H1 (cell line): ENCODE results near the gene BRD9. TPM values are rescaled to one million over a fixed set of nuclear protein-coding genes. Genes with fewer than 3 reads are reported as not detected.

ENCODE experiments used
- CTCF ChIA-PET: fragments of 300-600 bp; sonication (Branson Sonifier 250); formaldehyde crosslinking; loops from one replicate; lab custom pipeline; 2021; ENCODE audit not compliant: partially characterized antibody; lab: Charles Lee
- POLR2A ChIA-PET: fragments of 300-600 bp; sonication (Branson Sonifier 250); formaldehyde crosslinking; loops from one replicate; lab custom pipeline; 2021; ENCODE audit warnings: inconsistent platforms; ENCODE audit not compliant: partially characterized antibody; lab: Charles Lee
- DNase-seq, 2 experiments: peaks; one replicate each; pipeline versions ENCODE4 v3.0.0 to v3.0.0-alpha.2; 2010 to 2022; ENCODE audit warnings: low spot score in 2 of 2, low read depth in 1 of 2, mixed read lengths in 1 of 2
- FAIRE-seq: peaks from 2 replicates; lab custom pipeline; 2011; peaks lifted over from hg19 to GRCh38; lab: Jason Lieb, UNC
- H2AFZ ChIP-seq: 2 replicates; pipeline ENCODE4 v1.8.1; 2012; ENCODE audit warnings: low read length, inconsistent platforms
- H2AK5ac ChIP-seq: 2 replicates; pipeline ENCODE4 v1.6.1; 2013; ENCODE audit warnings: low read depth, low read length
- H2BK120ac ChIP-seq: replicated peaks from 2 replicates; pipeline ENCODE3; 2013; ENCODE audit warnings: low read depth, low read length, inconsistent platforms
- H2BK12ac ChIP-seq: 2 replicates; pipeline ENCODE4 v1.6.1; 2013; ENCODE audit warnings: low read depth, low read length
- H2BK15ac ChIP-seq: 2 replicates; pipeline ENCODE4 v1.6.1; 2013; ENCODE audit warnings: low read length
- H2BK20ac ChIP-seq: 2 replicates; pipeline ENCODE4 v1.6.1; 2013; ENCODE audit warnings: low read length
- H2BK5ac ChIP-seq: 2 replicates; pipeline ENCODE4 v1.6.1; 2013; ENCODE audit warnings: low read depth, low read length
- H3K14ac ChIP-seq: 2 replicates; pipeline ENCODE4 v1.6.1; 2013; ENCODE audit warnings: inconsistent platforms; ENCODE audit not compliant: insufficient read length
- H3K18ac ChIP-seq: 2 replicates; pipeline ENCODE4 v1.6.1; 2013; ENCODE audit warnings: low read length; ENCODE audit errors: extremely low read depth
- H3K23ac ChIP-seq: 2 replicates; pipeline ENCODE4 v1.6.1; 2013; ENCODE audit warnings: inconsistent platforms; ENCODE audit not compliant: insufficient read length
- H3K23me2 ChIP-seq: 2 replicates; pipeline ENCODE4 v1.6.1; 2013; ENCODE audit warnings: low read depth, low read length
- H3K27ac ChIP-seq: 2 replicates; pipeline ENCODE4 v1.6.1; 2011; ENCODE audit warnings: low read depth, low read length, inconsistent platforms
- H3K27me3 ChIP-seq, 4 experiments: replicated peaks in 1 of 4; 1 replicate in 1 of 4; 2 replicates in 3 of 4; pipeline versions ENCODE4 v1.6.1 to v1.8.1; 2011 to 2013; ENCODE audit warnings: low read length in 3 of 4, mild to moderate bottlenecking in 3 of 4, inconsistent platforms in 2 of 4, mixed read lengths in 2 of 4, moderate library complexity in 1 of 4; ENCODE audit not compliant: control insufficient read depth in 3 of 4, insufficient read depth in 3 of 4; ENCODE audit errors: extremely low read depth in 1 of 4
- H3K36me3 ChIP-seq, 4 experiments: 2 replicates each; pipeline versions ENCODE4 v1.6.1 to v1.8.1; 2011 to 2013; ENCODE audit warnings: mild to moderate bottlenecking in 4 of 4, low read length in 3 of 4, moderate library complexity in 2 of 4, control low read depth in 1 of 4, inconsistent platforms in 1 of 4; ENCODE audit not compliant: insufficient read depth in 4 of 4, control insufficient read depth in 2 of 4
- H3K4ac ChIP-seq: replicated peaks from 2 replicates; pipeline ENCODE3; 2013; ENCODE audit warnings: low read length, low read depth, mixed read lengths, inconsistent platforms; ENCODE audit not compliant: insufficient read length
- H3K4me1 ChIP-seq, 4 experiments: replicated peaks in 1 of 4; 1 replicate in 1 of 4; 2 replicates in 3 of 4; pipeline versions ENCODE4 v1.6.1 to v1.8.1; 2011 to 2013; ENCODE audit warnings: low read length in 3 of 4, inconsistent platforms in 2 of 4, mixed read lengths in 1 of 4; ENCODE audit not compliant: insufficient read depth in 4 of 4, control insufficient read depth in 3 of 4
- H3K4me2 ChIP-seq, 2 experiments: 2 replicates each; pipeline versions ENCODE4 v1.6.1 to v1.8.1; 2011 to 2013; ENCODE audit warnings: low read depth in 2 of 2, low read length in 2 of 2, control low read depth in 1 of 2, inconsistent platforms in 1 of 2, mild to moderate bottlenecking in 1 of 2; ENCODE audit not compliant: insufficient read depth in 1 of 2
- H3K4me3 ChIP-seq, 4 experiments: fragments of 200-600, 300-600 bp in 1 of 4; sonication (generic), shearing (Covaris generic), sonication (Bioruptor Twin) in 1 of 4; 2 replicates each; pipeline versions ENCODE4 v1.5.1 to v1.8.1; 2011 to 2016; ENCODE audit warnings: low read length in 4 of 4, low read depth in 3 of 4, control low read depth in 2 of 4, inconsistent platforms in 2 of 4, mild to moderate bottlenecking in 2 of 4, mixed read lengths in 1 of 4, moderate library complexity in 1 of 4; ENCODE audit not compliant: insufficient read depth in 2 of 4; ENCODE audit errors: extremely low read depth in 1 of 4
- H3K56ac ChIP-seq: replicated peaks from 2 replicates; pipeline ENCODE3; 2013; ENCODE audit warnings: low read depth, mild to moderate bottlenecking, mixed read lengths, low read length, inconsistent platforms; ENCODE audit not compliant: insufficient read length
- H3K79me1 ChIP-seq: 2 replicates; pipeline ENCODE4 v1.6.1; 2013; ENCODE audit warnings: low read depth, low read length, control low read depth
- H3K79me2 ChIP-seq, 2 experiments: 2 replicates each; pipeline versions ENCODE4 v1.6.1 to v1.8.1; 2012 to 2013; ENCODE audit warnings: low read length in 2 of 2, mild to moderate bottlenecking in 2 of 2, inconsistent platforms in 1 of 2; ENCODE audit not compliant: insufficient read depth in 2 of 2, control insufficient read depth in 1 of 2
- H3K9ac ChIP-seq, 4 experiments: replicated peaks in 1 of 4; 1 replicate in 1 of 4; 2 replicates in 3 of 4; pipeline versions ENCODE4 v1.6.1 to v1.8.1; 2011 to 2013; ENCODE audit warnings: low read depth in 3 of 4, low read length in 3 of 4, control low read depth in 2 of 4, mild to moderate bottlenecking in 2 of 4, moderate library complexity in 2 of 4, inconsistent platforms in 1 of 4; ENCODE audit errors: extremely low read depth in 1 of 4
- H3K9me3 ChIP-seq, 2 experiments: 2 replicates each; pipeline versions ENCODE4 v1.6.1 to v1.8.1; 2012 to 2013; ENCODE audit warnings: mild to moderate bottlenecking in 2 of 2, moderate library complexity in 2 of 2, control low read depth in 1 of 2, inconsistent platforms in 1 of 2, low read depth in 1 of 2, low read length in 1 of 2, mixed read lengths in 1 of 2; ENCODE audit not compliant: insufficient read depth in 2 of 2
- H4K20me1 ChIP-seq, 2 experiments: replicated peaks in 1 of 2; 2 replicates each; pipeline versions ENCODE3 to v1.8.1; 2011 to 2013; ENCODE audit warnings: inconsistent platforms in 2 of 2, low read length in 2 of 2, mild to moderate bottlenecking in 1 of 2; ENCODE audit not compliant: insufficient read depth in 2 of 2, control insufficient read depth in 1 of 2
- H4K5ac ChIP-seq: 2 replicates; pipeline ENCODE4 v1.6.1; 2013; ENCODE audit warnings: low read length, low read depth, mixed read lengths, inconsistent platforms; ENCODE audit not compliant: insufficient read length
- H4K8ac ChIP-seq: 2 replicates; pipeline ENCODE4 v1.8.0; 2013; ENCODE audit warnings: mild to moderate bottlenecking, moderate library complexity, low read length, inconsistent platforms; ENCODE audit not compliant: insufficient read depth; ENCODE audit errors: extremely low read depth
- H4K91ac ChIP-seq: replicated peaks from 2 replicates; pipeline ENCODE3; 2013; ENCODE audit warnings: low read length, mixed read lengths, inconsistent platforms; ENCODE audit not compliant: insufficient read length
- ASH2L ChIP-seq: fragments of 200-600, 300-600 bp; sonication (generic); IDR thresholded peaks from one replicate; pipeline ENCODE4 v1.7.1; 2017; ENCODE audit warnings: low read length
- GABPA ChIP-seq: IDR thresholded peaks from 2 replicates; pipeline ENCODE4 v1.6.1; 2011; ENCODE audit warnings: mild to moderate bottlenecking, low read length, moderate library complexity, borderline replicate concordance; ENCODE audit not compliant: insufficient read depth
- JUN ChIP-seq: IDR thresholded peaks from 2 replicates; pipeline ENCODE4 v1.6.1; 2011; ENCODE audit warnings: low read depth, mild to moderate bottlenecking, improper control_type of control experiment, low read length
- MAFK ChIP-seq: IDR thresholded peaks from 2 replicates; pipeline ENCODE4 v1.6.1; 2012; ENCODE audit warnings: low read depth, mild to moderate bottlenecking, improper control_type of control experiment, low read length
- NANOG ChIP-seq: IDR thresholded peaks from 2 replicates; pipeline ENCODE4 v1.6.1; 2011; ENCODE audit warnings: low read length, low read depth, mild to moderate bottlenecking, inconsistent platforms; ENCODE audit not compliant: insufficient read depth, poor library complexity, severe bottlenecking
- POLR2AphosphoS5 ChIP-seq: IDR thresholded peaks from 2 replicates; pipeline ENCODE4 v1.6.1; 2011; ENCODE audit warnings: low read depth, low read length
- RAD21 ChIP-seq, 2 experiments: IDR thresholded peaks in 1 of 2; conservative IDR thresholded peaks in 1 of 2; 2 replicates each; pipeline ENCODE4 v1.6.1; 2011; ENCODE audit warnings: low read depth in 2 of 2, low read length in 2 of 2, improper control_type of control experiment in 1 of 2, inconsistent platforms in 1 of 2, mild to moderate bottlenecking in 1 of 2, moderate library complexity in 1 of 2
- SIX5 ChIP-seq: IDR thresholded peaks from 2 replicates; pipeline ENCODE4 v1.6.1; 2011; ENCODE audit warnings: mild to moderate bottlenecking, low read depth, low read length
- SP2 ChIP-seq: IDR thresholded peaks from 2 replicates; pipeline ENCODE4 v1.6.1; 2012; ENCODE audit warnings: mild to moderate bottlenecking, low read length, inconsistent platforms
- TBP ChIP-seq: IDR thresholded peaks from 2 replicates; pipeline ENCODE4 v1.6.1; 2011; ENCODE audit warnings: low read depth, low read length, improper control_type of control experiment
- WGBS, 2 experiments: shearing (Covaris generic) in 1 of 2; methylation state at CpG; one replicate each; pipeline versions ENCODE4 v1.1.6 to v1.1.7; 2013 to 2015; ENCODE audit warnings: low lambda C conversion rate in 2 of 2, mixed read lengths in 2 of 2, inconsistent platforms in 1 of 2, low coverage in 1 of 2, missing lambda C conversion rate in 1 of 2; ENCODE audit not compliant: insufficient replicate concordance in 2 of 2, insufficient coverage in 1 of 2, insufficient read length in 1 of 2; ENCODE audit errors: extremely low coverage in 1 of 2, missing lambda C conversion rate in 1 of 2; 5-methylcytosine and 5-hydroxymethylcytosine counted together
- polyA plus RNA-seq, 7 experiments: library from polyadenylated mRNA; depleted of rRNA in 3 of 7; stranded (reverse) in 5 of 7; unstranded in 2 of 7; fragments of >200 nt in 5 of 7; fragments of 200-250 nt in 2 of 7; gene quantifications; 1 replicate in 5 of 7; 2 replicates in 1 of 7; 4 replicates in 1 of 7; pipeline versions ENCODE4 v1.2.1 to v1.2.3, GENCODE V29; 2011 to 2013; ENCODE audit warnings: missing spikeins in 2 of 7, mixed read lengths in 2 of 7
- total RNA-seq: library from RNA; stranded (reverse); fragmentation: NEBNext Ultra II Directional; extraction: Animal tissue kit (Norgen Biotek cat#: 25700); gene quantifications from 2 replicates; pipeline ENCODE4 v1.2.1, GENCODE V29; 2021
- TF ChIP-seq, protein P1 (sequence below): IDR thresholded peaks from 2 replicates; pipeline ENCODE4 v1.6.1; 2011; ENCODE audit warnings: low read depth, mild to moderate bottlenecking, low read length; ENCODE audit not compliant: insufficient read depth

Gene BRD9
- total and polyA plus RNA-seq, 2 of the 8 experiments (the other 6 are each of a cell fraction or from before 2014, with no cell fraction given), result 9.3 to 49.4 TPM

GRCh38 chr5:914174-914573, 21.6 kb upstream of the BRD9 start:
- no peak overlapping the region for H3K4ac ChIP-seq
- no peak overlapping the region for H3K56ac ChIP-seq
- H4K5ac ChIP-seq, result no peak overlapping the region
- H3K23me2 ChIP-seq, result no peaks in the 10 kb centered on the region
- no peak for FAIRE-seq
- peaks cover 24 to 67% (median 51%) of the 10 kb centered on the region in 4 experiments for H3K36me3 ChIP-seq
- no peak overlapping the region for H3K9ac ChIP-seq
- H3K14ac ChIP-seq, result no peak overlapping the region
- no peak overlapping the region for H2BK20ac ChIP-seq
- 89% methylated on average over 14 of the region's 14 CpGs; no CpG with 5 or more reads in 1 of the 2 experiments for WGBS, 2 experiments
- TF ChIP-seq SP2 (no peak), MAFK (no peak), TBP (no peak), NANOG (no peak), GABPA (no peak), JUN (no peak), SIX5 (no peak), POLR2AphosphoS5 (no peak), ASH2L (no peak), RAD21 (IDR thresholded peaks at IDR 0.05 in 1 of 2, conservative IDR thresholded peaks at IDR 0.05 in 1 of 2; ENCODE audit: low read depth in 2 of 2, low read length in 2 of 2) (no peak)
- TF ChIP-seq, protein P1, sequence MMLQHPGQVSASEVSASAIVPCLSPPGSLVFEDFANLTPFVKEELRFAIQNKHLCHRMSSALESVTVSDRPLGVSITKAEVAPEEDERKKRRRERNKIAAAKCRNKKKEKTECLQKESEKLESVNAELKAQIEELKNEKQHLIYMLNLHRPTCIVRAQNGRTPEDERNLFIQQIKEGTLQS, result no peak
- no peak overlapping the region for H3K27ac ChIP-seq
- no peak overlapping the region for H3K4me3 ChIP-seq
- peaks cover 5 to 17% of the 10 kb centered on the region in 2 experiments for H4K20me1 ChIP-seq
- H3K18ac ChIP-seq, result no peak overlapping the region
- H3K79me1 ChIP-seq, result peaks cover 2% of the 10 kb centered on the region; the same call in 1 of the 2 replicates
- no peak overlapping the region for H3K23ac ChIP-seq
- no peaks in the 10 kb centered on the region for H3K27me3 ChIP-seq
- no peak overlapping the region for H4K8ac ChIP-seq
- H3K9me3 ChIP-seq, result no peaks in the 10 kb centered on the region
- CTCF ChIA-PET, result interaction anchor here (1.1 to 2.8 kb wide), 7 partner anchors 9 to 294 kb away, joined by 3 to 13 read pairs (median 5); no protein-coding TSS in a partner anchor
- no peak overlapping the region for H2AFZ ChIP-seq
- H3K4me2 ChIP-seq, result no peak overlapping the region
- no peaks in the 10 kb centered on the region for H3K79me2 ChIP-seq
- H2BK12ac ChIP-seq, result no peak overlapping the region
- no peak overlapping the region for H2AK5ac ChIP-seq
- DNase-seq, result no peak
- H2BK120ac ChIP-seq, result no peak overlapping the region
- H4K91ac ChIP-seq, result no peak overlapping the region
- H2BK5ac ChIP-seq, result no peak overlapping the region
- no peaks in the 10 kb centered on the region for H3K4me1 ChIP-seq
- POLR2A ChIA-PET, result interaction anchor here (1.3 to 1.5 kb wide), 2 partner anchors 12 to 44 kb away, joined by 3 read pairs; no protein-coding TSS in a partner anchor
- H2BK15ac ChIP-seq, result no peak overlapping the region
